K562 (cell line): ENCODE data around the gene SORCS2.

ENCODE experiments used
- CBFB ChIP-seq: sonication (generic); formaldehyde crosslinking; IDR thresholded peaks from 2 replicates; pipeline ENCODE4 v1.4.0; 2020; ENCODE audit warnings: mild to moderate bottlenecking, missing genetic modification reagents
- CBX8 ChIP-seq: fragments of 200-600 bp; sonication (generic); IDR thresholded peaks from 2 replicates; pipeline ENCODE4 v1.6.1; 2012; ENCODE audit warnings: borderline replicate concordance, mixed run types, low read depth, mild to moderate bottlenecking, moderate library complexity, mixed read lengths, low read length, control low read depth, inconsistent platforms; ENCODE audit not compliant: poor library complexity, severe bottlenecking; ENCODE audit errors: extremely low read depth
- EP300 ChIP-seq: IDR thresholded peaks from 2 replicates; pipeline ENCODE4 v1.6.1; 2012; ENCODE audit warnings: low read length, improper control_type of control experiment
- HDAC6 ChIP-seq: IDR thresholded peaks from 2 replicates; pipeline ENCODE4 v1.6.1; 2012; ENCODE audit warnings: low read depth, mild to moderate bottlenecking, control low read depth, inconsistent platforms, low read length, moderate library complexity
- HOMEZ ChIP-seq: fragments of 250-450 bp; sonication (Bioruptor Pico); IDR thresholded peaks from 2 replicates; pipeline ENCODE4 v1.4.0; 2020; ENCODE audit warnings: mild to moderate bottlenecking, moderate library complexity
- KLF1 ChIP-seq: fragments of 450-650 bp; IDR thresholded peaks from 2 replicates; pipeline ENCODE4 v1.6.1; 2016; ENCODE audit warnings: missing genetic modification characterization, missing compliant biosample characterization
- NEUROD1 ChIP-seq: fragments of 150-350 bp; IDR thresholded peaks from 2 replicates; pipeline ENCODE4 v1.6.1; 2014; ENCODE audit warnings: borderline replicate concordance, low read length, low read depth; ENCODE audit not compliant: partially characterized antibody
- RFX1 ChIP-seq: fragments of 450-650 bp; IDR thresholded peaks from 2 replicates; pipeline ENCODE4 v1.6.1; 2016; ENCODE audit warnings: mild to moderate bottlenecking, moderate library complexity
- SP1 ChIP-seq: sonication (generic); formaldehyde crosslinking; IDR thresholded peaks from 2 replicates; pipeline ENCODE4 v1.8.1; 2022; ENCODE audit warnings: mild to moderate bottlenecking, missing genetic modification reagents
- TBP ChIP-seq: optimal IDR thresholded peaks from 2 replicates; pipeline ENCODE3; 2011; ENCODE audit warnings: low read depth, low read length, improper control_type of control experiment
- ZNF512 ChIP-seq: IDR thresholded peaks from 2 replicates; pipeline ENCODE4 v1.6.1; 2016; ENCODE audit warnings: missing genetic modification characterization, missing compliant biosample characterization
- ZNF830 ChIP-seq: fragments of 250-450 bp; sonication (Bioruptor Pico); IDR thresholded peaks from 2 replicates; pipeline ENCODE4 v1.5.0; 2021; ENCODE audit warnings: mild to moderate bottlenecking

- TF ChIP-seq ZNF830 (no peak), EP300 (no peak), CBX8 (no peak), CBFB (CRISPR knock-in tag) (no peak), HDAC6 (no peak), HOMEZ (no peak), SP1 (CRISPR knock-in tag) (no peak), TBP (no peak), ZNF512 (tag) (no peak), RFX1 (no peak), KLF1 (tag) (no peak), NEUROD1 (no peak)
Measured at GRCh38 chr4:7585768-7586167, 393.4 kb downstream of the SORCS2 start.
